ENCODE data around the gene OR6S1. TPM values are rescaled to one million over a fixed set of nuclear protein-coding genes. Genes with fewer than 3 reads are reported as not detected.

The OR6S1 gene
- total and polyA plus RNA-seq, 10 of the 15 experiments (the other 5 are each of a cell fraction or from before 2014, with no cell fraction given) = 0.22 to 0.67 (median 0.43) TPM; not detected in 4

DNA sequence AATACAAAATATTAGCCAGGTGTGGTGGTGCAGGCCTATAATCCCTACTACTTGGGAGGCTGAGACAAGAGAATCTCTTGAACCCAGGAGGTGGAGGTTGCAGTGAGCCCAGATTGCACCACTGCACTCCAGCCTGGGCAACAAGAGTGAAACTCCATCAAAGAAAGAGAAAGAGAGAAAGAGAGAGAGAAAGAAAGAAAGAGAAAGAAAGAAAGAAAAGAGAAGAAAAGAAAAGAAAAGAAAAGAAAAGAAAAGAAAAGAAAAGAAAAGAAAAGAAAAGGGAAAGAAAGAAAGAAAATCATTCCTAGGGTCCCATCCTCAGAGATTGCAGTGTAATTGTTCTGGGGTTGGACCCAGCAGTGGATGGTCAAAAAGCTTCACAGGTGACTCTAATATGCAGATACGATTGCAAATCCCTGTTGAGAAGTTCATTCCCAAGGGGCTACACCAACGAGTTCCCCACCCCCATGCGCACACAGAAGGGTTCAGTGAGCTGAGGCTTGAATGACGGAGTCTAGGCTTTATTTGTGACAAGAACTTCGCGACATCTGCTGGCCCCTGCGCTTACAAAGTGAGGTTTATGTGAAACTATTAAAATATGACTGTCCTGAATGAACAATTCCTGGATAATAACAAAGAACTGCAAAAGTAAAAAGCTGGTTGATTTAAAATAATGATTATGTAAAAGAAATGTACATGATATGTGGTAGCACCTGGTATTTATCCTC, 32.9 kb downstream of the OR6S1 start (continued):
- TF ChIP-seq, protein P1, sequence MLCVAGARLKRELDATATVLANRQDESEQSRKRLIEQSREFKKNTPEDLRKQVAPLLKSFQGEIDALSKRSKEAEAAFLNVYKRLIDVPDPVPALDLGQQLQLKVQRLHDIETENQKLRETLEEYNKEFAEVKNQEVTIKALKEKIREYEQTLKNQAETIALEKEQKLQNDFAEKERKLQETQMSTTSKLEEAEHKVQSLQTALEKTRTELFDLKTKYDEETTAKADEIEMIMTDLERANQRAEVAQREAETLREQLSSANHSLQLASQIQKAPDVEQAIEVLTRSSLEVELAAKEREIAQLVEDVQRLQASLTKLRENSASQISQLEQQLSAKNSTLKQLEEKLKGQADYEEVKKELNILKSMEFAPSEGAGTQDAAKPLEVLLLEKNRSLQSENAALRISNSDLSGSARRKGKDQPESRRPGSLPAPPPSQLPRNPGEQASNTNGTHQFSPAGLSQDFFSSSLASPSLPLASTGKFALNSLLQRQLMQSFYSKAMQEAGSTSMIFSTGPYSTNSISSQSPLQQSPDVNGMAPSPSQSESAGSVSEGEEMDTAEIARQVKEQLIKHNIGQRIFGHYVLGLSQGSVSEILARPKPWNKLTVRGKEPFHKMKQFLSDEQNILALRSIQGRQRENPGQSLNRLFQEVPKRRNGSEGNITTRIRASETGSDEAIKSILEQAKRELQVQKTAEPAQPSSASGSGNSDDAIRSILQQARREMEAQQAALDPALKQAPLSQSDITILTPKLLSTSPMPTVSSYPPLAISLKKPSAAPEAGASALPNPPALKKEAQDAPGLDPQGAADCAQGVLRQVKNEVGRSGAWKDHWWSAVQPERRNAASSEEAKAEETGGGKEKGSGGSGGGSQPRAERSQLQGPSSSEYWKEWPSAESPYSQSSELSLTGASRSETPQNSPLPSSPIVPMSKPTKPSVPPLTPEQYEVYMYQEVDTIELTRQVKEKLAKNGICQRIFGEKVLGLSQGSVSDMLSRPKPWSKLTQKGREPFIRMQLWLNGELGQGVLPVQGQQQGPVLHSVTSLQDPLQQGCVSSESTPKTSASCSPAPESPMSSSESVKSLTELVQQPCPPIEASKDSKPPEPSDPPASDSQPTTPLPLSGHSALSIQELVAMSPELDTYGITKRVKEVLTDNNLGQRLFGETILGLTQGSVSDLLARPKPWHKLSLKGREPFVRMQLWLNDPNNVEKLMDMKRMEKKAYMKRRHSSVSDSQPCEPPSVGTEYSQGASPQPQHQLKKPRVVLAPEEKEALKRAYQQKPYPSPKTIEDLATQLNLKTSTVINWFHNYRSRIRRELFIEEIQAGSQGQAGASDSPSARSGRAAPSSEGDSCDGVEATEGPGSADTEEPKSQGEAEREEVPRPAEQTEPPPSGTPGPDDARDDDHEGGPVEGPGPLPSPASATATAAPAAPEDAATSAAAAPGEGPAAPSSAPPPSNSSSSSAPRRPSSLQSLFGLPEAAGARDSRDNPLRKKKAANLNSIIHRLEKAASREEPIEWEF (IDR thresholded peaks at IDR 0.05; ENCODE audit: insufficient replicate concordance, low read depth, low read length) = no peak
- TF ChIP-seq, protein P2, sequence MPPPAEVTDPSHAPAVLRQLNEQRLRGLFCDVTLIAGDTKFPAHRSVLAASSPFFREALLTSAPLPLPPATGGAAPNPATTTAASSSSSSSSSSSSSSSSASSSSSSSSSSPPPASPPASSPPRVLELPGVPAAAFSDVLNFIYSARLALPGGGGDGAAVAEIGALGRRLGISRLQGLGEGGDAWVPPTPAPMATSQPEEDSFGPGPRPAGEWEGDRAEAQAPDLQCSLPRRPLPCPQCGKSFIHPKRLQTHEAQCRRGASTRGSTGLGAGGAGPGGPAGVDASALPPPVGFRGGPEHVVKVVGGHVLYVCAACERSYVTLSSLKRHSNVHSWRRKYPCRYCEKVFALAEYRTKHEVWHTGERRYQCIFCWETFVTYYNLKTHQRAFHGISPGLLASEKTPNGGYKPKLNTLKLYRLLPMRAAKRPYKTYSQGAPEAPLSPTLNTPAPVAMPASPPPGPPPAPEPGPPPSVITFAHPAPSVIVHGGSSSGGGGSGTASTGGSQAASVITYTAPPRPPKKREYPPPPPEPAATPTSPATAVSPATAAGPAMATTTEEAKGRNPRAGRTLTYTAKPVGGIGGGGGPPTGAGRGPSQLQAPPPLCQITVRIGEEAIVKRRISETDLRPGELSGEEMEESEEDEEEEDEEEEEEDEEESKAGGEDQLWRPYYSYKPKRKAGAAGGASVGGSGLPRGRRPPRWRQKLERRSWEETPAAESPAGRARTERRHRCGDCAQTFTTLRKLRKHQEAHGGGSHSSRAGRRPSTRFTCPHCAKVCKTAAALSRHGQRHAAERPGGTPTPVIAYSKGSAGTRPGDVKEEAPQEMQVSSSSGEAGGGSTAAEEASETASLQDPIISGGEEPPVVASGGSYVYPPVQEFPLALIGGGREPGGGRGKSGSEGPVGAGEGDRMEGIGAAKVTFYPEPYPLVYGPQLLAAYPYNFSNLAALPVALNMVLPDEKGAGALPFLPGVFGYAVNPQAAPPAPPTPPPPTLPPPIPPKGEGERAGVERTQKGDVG (CRISPR knock-in tag; IDR thresholded peaks at IDR 0.05) = no peak
- TF ChIP-seq MYB (IDR thresholded peaks at IDR 0.05; ENCODE audit: borderline replicate concordance, low read depth, low read length) (no peak), MYC (IDR thresholded peaks at IDR 0.05; ENCODE audit: insufficient read depth, insufficient read length, insufficient replicate concordance, low read length, severe bottlenecking) (no peak)

Data from GM12878 (cell line).